GM12875 (cell line): ENCODE measurements around the gene COL5A1.

Source experiments
- H3K4me3 ChIP-seq: one replicate; pipeline ENCODE4 v1.5.1; 2011; ENCODE audit warnings: low read depth, low read length, control low read depth
- CTCF ChIP-seq: IDR thresholded peaks from 2 replicates; pipeline ENCODE4 v1.5.1; 2011; ENCODE audit warnings: low read depth, mild to moderate bottlenecking, control low read depth, inconsistent platforms, low read length, moderate library complexity, borderline replicate concordance; ENCODE audit not compliant: insufficient read depth

COL5A1 gene

GRCh38 chr9:134661299-134661698 lies 19.7 kb downstream of the COL5A1 start:
- no peak overlapping the region for H3K4me3 ChIP-seq
- no peak for TF ChIP-seq CTCF

- no peak overlapping the region for H3K4me3 ChIP-seq
- no peak for TF ChIP-seq CTCF
Measured at GRCh38 chr9:134661791-134662142, 20.2 kb downstream of the COL5A1 start.

- no peak overlapping the region for H3K4me3 ChIP-seq
- TF ChIP-seq CTCF = no peak
Measured at GRCh38 chr9:134662143-134662876, 20.7 kb downstream of the COL5A1 start.

GRCh38 chr9:134663084-134663483 lies 21.5 kb downstream of the COL5A1 start:
- TF ChIP-seq CTCF = no peak
- H3K4me3 ChIP-seq = no peak overlapping the region

GRCh38 chr9:134663753-134664415 lies 22.3 kb downstream of the COL5A1 start:
- TF ChIP-seq CTCF = no peak

GRCh38 chr9:134664446-134664845 lies 22.8 kb downstream of the COL5A1 start:
- TF ChIP-seq CTCF = no peak
- H3K4me3 ChIP-seq = no peak overlapping the region

More at GRCh38 chr9:134663753-134664415, 22.3 kb downstream of the COL5A1 start:
- H3K4me3 ChIP-seq = no peak overlapping the region

GRCh38 chr9:134666208-134666607 lies 24.6 kb downstream of the COL5A1 start:
- TF ChIP-seq CTCF = no peak
- H3K4me3 ChIP-seq = no peak overlapping the region
